Loucy (cell line): ENCODE data around the gene TUBB2B.
A peak's percentile ranks its signal among the peaks of the same experiment; 100 is the strongest.

Experiments
- H2AFZ ChIP-seq: fragments of 200-600 bp; sonication (generic); 2 replicates; pipeline ENCODE4 v1.6.0; 2016; ENCODE audit warnings: antibody characterized with exemption, mild to moderate bottlenecking, low read length, moderate library complexity
- H3F3A ChIP-seq: fragments of 200-600 bp; 2 replicates; pipeline ENCODE4 v1.6.0; 2016; ENCODE audit warnings: antibody characterized with exemption, low read depth, mild to moderate bottlenecking
- H3K27me3 ChIP-seq: fragments of 200-600 bp; sonication (generic); 2 replicates; pipeline ENCODE4 v1.6.1; 2014; ENCODE audit warnings: low read length, mild to moderate bottlenecking; ENCODE audit not compliant: insufficient read depth, poor library complexity, severe bottlenecking
- H3K36me3 ChIP-seq: fragments of 200-600 bp; sonication (generic); 2 replicates; pipeline ENCODE4 v1.6.1; 2016; ENCODE audit warnings: low read length; ENCODE audit not compliant: insufficient read depth
- H3K4me1 ChIP-seq: fragments of 200-600 bp; sonication (generic); 2 replicates; pipeline ENCODE4 v1.5.1; 2014; ENCODE audit warnings: low read length, mild to moderate bottlenecking; ENCODE audit not compliant: insufficient read depth, poor library complexity, severe bottlenecking
- H3K4me2 ChIP-seq: fragments of 200-600 bp; sonication (generic); 2 replicates; pipeline ENCODE4 v1.6.0; 2014; ENCODE audit warnings: antibody characterized with exemption, low read length, low read depth, mild to moderate bottlenecking; ENCODE audit not compliant: poor library complexity, severe bottlenecking
- H3K4me3 ChIP-seq: fragments of 200-600 bp; sonication (generic); 2 replicates; pipeline ENCODE4 v1.5.1; 2014; ENCODE audit warnings: low read length, mild to moderate bottlenecking, mixed read lengths; ENCODE audit not compliant: poor library complexity, severe bottlenecking
- H3K79me2 ChIP-seq: fragments of 200-600 bp; sonication (generic); 2 replicates; pipeline ENCODE4 v1.6.1; 2014; ENCODE audit warnings: low read length; ENCODE audit not compliant: insufficient read depth
- H3K9ac ChIP-seq: fragments of 200-600 bp; sonication (generic); 2 replicates; pipeline ENCODE4 v1.6.0; 2014; ENCODE audit warnings: mild to moderate bottlenecking, low read depth, low read length, moderate library complexity; ENCODE audit not compliant: poor library complexity, severe bottlenecking
- H3K9me2 ChIP-seq: fragments of 200-600 bp; sonication (generic); replicated peaks from 2 replicates; pipeline ENCODE4 v1.6.1; 2016; ENCODE audit warnings: low read depth, low read length, mixed read lengths
- H3K9me3 ChIP-seq: fragments of 200-600 bp; sonication (generic); 2 replicates; pipeline ENCODE4 v1.6.1; 2014; ENCODE audit warnings: mild to moderate bottlenecking, antibody characterized with exemption, low read length, low read depth; ENCODE audit not compliant: insufficient read depth
- H4K20me1 ChIP-seq: fragments of 200-600 bp; sonication (generic); 2 replicates; pipeline ENCODE4 v1.6.0; 2014; ENCODE audit warnings: antibody characterized with exemption, low read length, mild to moderate bottlenecking; ENCODE audit not compliant: insufficient read depth, poor library complexity, severe bottlenecking
- CTCF ChIP-seq: fragments of 200-600 bp; sonication (generic); conservative IDR thresholded peaks from 2 replicates; pipeline ENCODE4 v1.5.1; 2014; ENCODE audit warnings: mild to moderate bottlenecking, antibody characterized with exemption, low read length
- EZH2phosphoT487 ChIP-seq: fragments of 200-600 bp; IDR thresholded peaks from 2 replicates; pipeline ENCODE4 v1.6.1; 2018; ENCODE audit warnings: antibody characterized with exemption, mild to moderate bottlenecking, moderate library complexity, borderline replicate concordance

TUBB2B gene

GRCh38 chr6:3204921-3205320, 22.5 kb downstream of the TUBB2B start:
- Histone ChIP-seq H3K9ac (no peak overlapping the region), H3K9me2 (no peaks in the 10 kb centered on the region), H3K4me1 (no peaks in the 10 kb centered on the region), H4K20me1 (no peaks in the 10 kb centered on the region), H3K4me3 (no peak overlapping the region), H3F3A (no peaks in the 10 kb centered on the region), H3K4me2 (no peak overlapping the region), H3K36me3 (no peaks in the 10 kb centered on the region), H3K27me3 (no peaks in the 10 kb centered on the region), H3K79me2 (no peaks in the 10 kb centered on the region), H3K9me3 (no peaks in the 10 kb centered on the region), H2AFZ (no peak overlapping the region)
- no peak for TF ChIP-seq EZH2phosphoT487
- no peak for TF ChIP-seq CTCF

- Histone ChIP-seq H2AFZ (no peak overlapping the region; the same call in 1 of the 2 replicates), H3K79me2 (no peaks in the 10 kb centered on the region), H4K20me1 (no peaks in the 10 kb centered on the region), H3K9me2 (no peaks in the 10 kb centered on the region), H3K9me3 (no peaks in the 10 kb centered on the region), H3K4me3 (no peak overlapping the region), H3K4me1 (no peaks in the 10 kb centered on the region), H3K9ac (no peak overlapping the region), H3K36me3 (no peaks in the 10 kb centered on the region), H3F3A (no peaks in the 10 kb centered on the region), H3K27me3 (no peaks in the 10 kb centered on the region), H3K4me2 (peak overlapping the region; percentile 10)
- TF ChIP-seq EZH2phosphoT487 (no peak), CTCF (no peak)
Observed at GRCh38 chr6:3202999-3203696, 24.3 kb downstream of the TUBB2B start.

GRCh38 chr6:3201388-3201787, 26.1 kb downstream of the TUBB2B start:
- Histone ChIP-seq H2AFZ (no peak overlapping the region), H3K4me3 (no peak overlapping the region), H3K4me2 (no peak overlapping the region), H3K27me3 (no peaks in the 10 kb centered on the region), H3K79me2 (no peaks in the 10 kb centered on the region), H3K9me2 (no peaks in the 10 kb centered on the region), H3K9me3 (no peaks in the 10 kb centered on the region), H3K36me3 (no peaks in the 10 kb centered on the region), H4K20me1 (no peaks in the 10 kb centered on the region), H3K9ac (no peak overlapping the region), H3K4me1 (no peaks in the 10 kb centered on the region), H3F3A (no peaks in the 10 kb centered on the region)
- no peak for TF ChIP-seq CTCF
- TF ChIP-seq EZH2phosphoT487, result no peak
